ENCODE measurements around the gene PLAC9.

The PLAC9 gene, protein sequence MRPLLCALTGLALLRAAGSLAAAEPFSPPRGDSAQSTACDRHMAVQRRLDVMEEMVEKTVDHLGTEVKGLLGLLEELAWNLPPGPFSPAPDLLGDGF

DNA sequence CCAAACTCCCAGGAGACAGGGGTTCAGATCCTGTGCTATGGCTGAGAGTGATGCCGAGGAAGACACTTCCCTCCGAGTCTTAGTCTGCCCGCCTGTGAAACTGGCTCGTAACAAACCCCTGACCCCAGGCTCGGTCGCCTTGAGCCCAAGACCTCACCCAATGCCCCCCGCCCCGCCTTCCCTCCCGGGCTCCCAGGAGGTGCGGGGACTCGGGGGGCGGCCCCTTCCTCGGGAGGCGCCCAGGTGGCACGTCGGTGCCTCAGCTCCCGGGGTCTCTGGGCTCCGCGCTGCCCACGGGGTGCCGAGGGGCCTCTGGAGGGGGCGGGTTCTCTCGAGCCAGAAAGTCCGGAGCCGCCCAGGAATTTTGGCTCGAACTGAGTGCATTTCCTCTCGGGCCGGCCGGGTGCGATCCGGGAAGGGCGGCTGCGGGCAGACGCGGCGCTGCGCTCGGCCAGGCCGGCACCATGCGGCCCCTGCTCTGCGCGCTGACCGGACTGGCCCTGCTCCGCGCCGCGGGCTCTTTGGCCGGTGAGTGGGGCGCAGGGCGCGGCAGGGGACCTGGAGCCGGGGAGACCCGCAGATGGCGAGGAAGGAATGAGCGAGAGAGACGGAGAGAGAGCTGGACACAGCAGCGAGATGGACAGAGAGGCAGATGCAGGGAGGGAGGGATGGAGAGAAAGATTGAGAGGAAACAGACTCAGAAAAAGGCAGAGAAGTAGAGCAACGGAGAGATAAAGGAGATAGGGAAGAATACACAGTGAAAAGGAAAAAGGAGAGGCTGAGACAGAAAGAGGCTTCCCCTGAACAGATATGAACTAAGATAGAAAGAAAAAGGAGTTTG, at the start of gene PLAC9:
Gene PLAC9, plus strand, starts transcription at position 432 of the 841 bp plus-strand sequence. Its CDS starts 33 bp downstream, at position 465.
- Histone ChIP-seq H3K27ac (ENCODE audit: extremely low read depth, low read depth, low read length) (no peak within 1 kb of the TSS), H3K36me3 (ENCODE audit: control insufficient read depth in 2 of 2, insufficient read depth in 1 of 2, low read length in 2 of 2) (no peaks in the 10 kb centered on the region), H3K4me3 (ENCODE audit: low read depth, low read length) (peak within 1 kb of the TSS; percentile 9), H3K9me3 (ENCODE audit: control insufficient read depth, insufficient read depth, low read depth, low read length) (no peaks in the 10 kb centered on the region), H3K4me1 (ENCODE audit: control insufficient read depth, insufficient read depth, low read length) (no peaks in the 10 kb centered on the region)
- ChIA-PET POLR2A (interaction anchor here (0.6 kb wide), 1 partner anchor 130 kb away, joined by 4 read pairs; no protein-coding TSS in a partner anchor), CTCF (interaction anchor here (1.0 kb wide), 1 partner anchor 11 kb away, joined by 3 read pairs; no protein-coding TSS in a partner anchor)
- no peak for TF ChIP-seq ZFP41 (tag by site-specific recombination; IDR thresholded peaks at IDR 0.05; ENCODE audit: borderline replicate concordance)
- no peak for TF ChIP-seq FEZF1 (tag by site-specific recombination; IDR thresholded peaks at IDR 0.05)
- TF ChIP-seq ZBTB20 (tag by site-specific recombination; IDR thresholded peaks at IDR 0.05): peak; percentile 31; the same call in 1 of the 2 replicates
- peak; percentile 56 for TF ChIP-seq ZNF366 (tag by site-specific recombination; conservative IDR thresholded peaks at IDR 0.05)
- TF ChIP-seq, protein P1, sequence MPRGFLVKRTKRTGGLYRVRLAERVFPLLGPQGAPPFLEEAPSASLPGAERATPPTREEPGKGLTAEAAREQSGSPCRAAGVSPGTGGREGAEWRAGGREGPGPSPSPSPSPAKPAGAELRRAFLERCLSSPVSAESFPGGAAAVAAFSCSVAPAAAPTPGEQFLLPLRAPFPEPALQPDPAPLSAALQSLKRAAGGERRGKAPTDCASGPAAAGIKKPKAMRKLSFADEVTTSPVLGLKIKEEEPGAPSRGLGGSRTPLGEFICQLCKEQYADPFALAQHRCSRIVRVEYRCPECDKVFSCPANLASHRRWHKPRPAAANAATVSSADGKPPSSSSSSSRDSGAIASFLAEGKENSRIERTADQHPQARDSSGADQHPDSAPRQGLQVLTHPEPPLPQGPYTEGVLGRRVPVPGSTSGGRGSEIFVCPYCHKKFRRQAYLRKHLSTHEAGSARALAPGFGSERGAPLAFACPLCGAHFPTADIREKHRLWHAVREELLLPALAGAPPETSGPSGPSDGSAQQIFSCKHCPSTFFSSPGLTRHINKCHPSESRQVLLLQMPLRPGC (tag by site-specific recombination; IDR thresholded peaks at IDR 0.05): no peak
- TF ChIP-seq, protein P2, sequence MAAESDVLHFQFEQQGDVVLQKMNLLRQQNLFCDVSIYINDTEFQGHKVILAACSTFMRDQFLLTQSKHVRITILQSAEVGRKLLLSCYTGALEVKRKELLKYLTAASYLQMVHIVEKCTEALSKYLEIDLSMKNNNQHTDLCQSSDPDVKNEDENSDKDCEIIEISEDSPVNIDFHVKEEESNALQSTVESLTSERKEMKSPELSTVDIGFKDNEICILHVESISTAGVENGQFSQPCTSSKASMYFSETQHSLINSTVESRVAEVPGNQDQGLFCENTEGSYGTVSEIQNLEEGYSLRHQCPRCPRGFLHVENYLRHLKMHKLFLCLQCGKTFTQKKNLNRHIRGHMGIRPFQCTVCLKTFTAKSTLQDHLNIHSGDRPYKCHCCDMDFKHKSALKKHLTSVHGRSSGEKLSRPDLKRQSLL (tag by site-specific recombination; IDR thresholded peaks at IDR 0.05): no peak

DNA sequence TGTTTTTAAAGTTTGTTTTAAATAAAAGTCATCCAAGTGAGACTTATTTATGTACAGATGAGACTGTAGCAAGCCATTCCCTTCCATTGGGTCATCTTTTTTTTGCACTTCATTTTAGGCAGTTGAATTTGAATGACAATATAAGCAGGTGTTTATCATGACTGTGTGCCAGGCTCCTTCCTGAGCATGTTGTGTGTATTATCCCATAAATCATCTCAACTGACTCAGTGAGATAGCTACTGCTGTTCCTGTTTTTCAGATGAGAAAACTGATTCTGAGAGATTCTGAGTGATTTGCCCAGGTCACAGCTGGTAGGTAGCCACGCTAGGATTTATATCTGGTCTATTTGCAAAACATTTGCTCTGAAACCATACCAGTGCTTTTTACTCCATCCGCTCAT, 42.4 kb upstream of the PLAC9 start:
- CTCF ChIA-PET: no interaction called here
- Histone ChIP-seq H3K4me3 (ENCODE audit: low read depth, low read length) (no peak overlapping the region), H3K9me3 (ENCODE audit: control insufficient read depth, insufficient read depth, low read depth, low read length) (no peaks in the 10 kb centered on the region), H3K36me3 (ENCODE audit: control insufficient read depth in 2 of 2, insufficient read depth in 1 of 2, low read length in 2 of 2) (no peaks in the 10 kb centered on the region; a peak in 1 of 3 replicates), H3K4me1 (ENCODE audit: control insufficient read depth, insufficient read depth, low read length) (no peaks in the 10 kb centered on the region), H3K27ac (ENCODE audit: extremely low read depth, low read depth, low read length) (no peak overlapping the region)
- POLR2A ChIA-PET: no interaction called here
- no peak for TF ChIP-seq ZNF549 (tag by site-specific recombination; IDR thresholded peaks at IDR 0.05)
- TF ChIP-seq ZNF354C (tag by site-specific recombination; IDR thresholded peaks at IDR 0.05; ENCODE audit: borderline replicate concordance, low read depth): no peak

DNA sequence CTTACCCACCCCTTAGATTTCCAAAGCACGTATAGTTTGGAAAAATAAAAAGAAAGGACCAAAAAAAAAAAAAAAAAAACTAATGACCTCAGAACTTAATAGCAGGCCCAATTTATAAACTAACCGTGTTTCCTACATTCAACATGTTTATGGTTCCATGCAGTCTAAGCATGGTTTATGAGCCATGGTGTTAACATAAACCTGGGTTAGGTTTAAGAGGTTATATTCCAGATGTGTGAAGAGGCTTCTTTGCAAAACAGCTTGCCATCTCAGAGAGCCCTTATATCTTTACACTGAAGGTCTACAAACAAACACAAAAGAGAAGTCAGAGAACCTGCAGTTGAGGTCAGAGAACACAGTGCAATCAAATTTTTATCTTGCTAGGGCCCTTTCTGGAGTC, 38.3 kb upstream of the PLAC9 start:
- ChIA-PET CTCF (no interaction called here), POLR2A (interaction anchor here (0.7 kb wide), 1 partner anchor 19 kb away, joined by 3 read pairs; no protein-coding TSS in a partner anchor)
- no peak overlapping the region for H3K27ac ChIP-seq (ENCODE audit: extremely low read depth, low read depth, low read length)
- no peaks in the 10 kb centered on the region for H3K9me3 ChIP-seq (ENCODE audit: control insufficient read depth, insufficient read depth, low read depth, low read length)
- H3K4me3 ChIP-seq (ENCODE audit: low read depth, low read length): no peak overlapping the region
- no peaks in the 10 kb centered on the region for H3K36me3 ChIP-seq (ENCODE audit: control insufficient read depth in 2 of 2, insufficient read depth in 1 of 2, low read length in 2 of 2)
- no peaks in the 10 kb centered on the region for H3K4me1 ChIP-seq (ENCODE audit: control insufficient read depth, insufficient read depth, low read length)
- TF ChIP-seq, protein P3, sequence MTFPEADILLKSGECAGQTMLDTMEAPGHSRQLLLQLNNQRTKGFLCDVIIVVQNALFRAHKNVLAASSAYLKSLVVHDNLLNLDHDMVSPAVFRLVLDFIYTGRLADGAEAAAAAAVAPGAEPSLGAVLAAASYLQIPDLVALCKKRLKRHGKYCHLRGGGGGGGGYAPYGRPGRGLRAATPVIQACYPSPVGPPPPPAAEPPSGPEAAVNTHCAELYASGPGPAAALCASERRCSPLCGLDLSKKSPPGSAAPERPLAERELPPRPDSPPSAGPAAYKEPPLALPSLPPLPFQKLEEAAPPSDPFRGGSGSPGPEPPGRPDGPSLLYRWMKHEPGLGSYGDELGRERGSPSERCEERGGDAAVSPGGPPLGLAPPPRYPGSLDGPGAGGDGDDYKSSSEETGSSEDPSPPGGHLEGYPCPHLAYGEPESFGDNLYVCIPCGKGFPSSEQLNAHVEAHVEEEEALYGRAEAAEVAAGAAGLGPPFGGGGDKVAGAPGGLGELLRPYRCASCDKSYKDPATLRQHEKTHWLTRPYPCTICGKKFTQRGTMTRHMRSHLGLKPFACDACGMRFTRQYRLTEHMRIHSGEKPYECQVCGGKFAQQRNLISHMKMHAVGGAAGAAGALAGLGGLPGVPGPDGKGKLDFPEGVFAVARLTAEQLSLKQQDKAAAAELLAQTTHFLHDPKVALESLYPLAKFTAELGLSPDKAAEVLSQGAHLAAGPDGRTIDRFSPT (tag by site-specific recombination; IDR thresholded peaks at IDR 0.05): no peak
- no peak for TF ChIP-seq ZNF747 (tag by site-specific recombination; IDR thresholded peaks at IDR 0.05)
- TF ChIP-seq ZNF677 (tag by site-specific recombination; IDR thresholded peaks at IDR 0.05): no peak
- no peak for TF ChIP-seq HOXC10 (CRISPR knock-in tag; IDR thresholded peaks at IDR 0.05)
- TF ChIP-seq, protein P4, sequence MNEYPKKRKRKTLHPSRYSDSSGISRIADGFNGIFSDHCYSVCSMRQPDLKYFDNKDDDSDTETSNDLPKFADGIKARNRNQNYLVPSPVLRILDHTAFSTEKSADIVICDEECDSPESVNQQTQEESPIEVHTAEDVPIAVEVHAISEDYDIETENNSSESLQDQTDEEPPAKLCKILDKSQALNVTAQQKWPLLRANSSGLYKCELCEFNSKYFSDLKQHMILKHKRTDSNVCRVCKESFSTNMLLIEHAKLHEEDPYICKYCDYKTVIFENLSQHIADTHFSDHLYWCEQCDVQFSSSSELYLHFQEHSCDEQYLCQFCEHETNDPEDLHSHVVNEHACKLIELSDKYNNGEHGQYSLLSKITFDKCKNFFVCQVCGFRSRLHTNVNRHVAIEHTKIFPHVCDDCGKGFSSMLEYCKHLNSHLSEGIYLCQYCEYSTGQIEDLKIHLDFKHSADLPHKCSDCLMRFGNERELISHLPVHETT (tag by site-specific recombination; IDR thresholded peaks at IDR 0.05): no peak
- TF ChIP-seq ZNF664 (tag by site-specific recombination; IDR thresholded peaks at IDR 0.05): no peak
- TF ChIP-seq REPIN1 (tag by site-specific recombination; IDR thresholded peaks at IDR 0.05; ENCODE audit: low read depth): no peak
- TF ChIP-seq ZNF701 (tag by site-specific recombination; IDR thresholded peaks at IDR 0.05): no peak
- TF ChIP-seq, protein P5, sequence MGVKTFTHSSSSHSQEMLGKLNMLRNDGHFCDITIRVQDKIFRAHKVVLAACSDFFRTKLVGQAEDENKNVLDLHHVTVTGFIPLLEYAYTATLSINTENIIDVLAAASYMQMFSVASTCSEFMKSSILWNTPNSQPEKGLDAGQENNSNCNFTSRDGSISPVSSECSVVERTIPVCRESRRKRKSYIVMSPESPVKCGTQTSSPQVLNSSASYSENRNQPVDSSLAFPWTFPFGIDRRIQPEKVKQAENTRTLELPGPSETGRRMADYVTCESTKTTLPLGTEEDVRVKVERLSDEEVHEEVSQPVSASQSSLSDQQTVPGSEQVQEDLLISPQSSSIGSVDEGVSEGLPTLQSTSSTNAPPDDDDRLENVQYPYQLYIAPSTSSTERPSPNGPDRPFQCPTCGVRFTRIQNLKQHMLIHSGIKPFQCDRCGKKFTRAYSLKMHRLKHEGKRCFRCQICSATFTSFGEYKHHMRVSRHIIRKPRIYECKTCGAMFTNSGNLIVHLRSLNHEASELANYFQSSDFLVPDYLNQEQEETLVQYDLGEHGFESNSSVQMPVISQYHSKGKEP (tag by site-specific recombination; IDR thresholded peaks at IDR 0.05): no peak
- TF ChIP-seq, protein P6, sequence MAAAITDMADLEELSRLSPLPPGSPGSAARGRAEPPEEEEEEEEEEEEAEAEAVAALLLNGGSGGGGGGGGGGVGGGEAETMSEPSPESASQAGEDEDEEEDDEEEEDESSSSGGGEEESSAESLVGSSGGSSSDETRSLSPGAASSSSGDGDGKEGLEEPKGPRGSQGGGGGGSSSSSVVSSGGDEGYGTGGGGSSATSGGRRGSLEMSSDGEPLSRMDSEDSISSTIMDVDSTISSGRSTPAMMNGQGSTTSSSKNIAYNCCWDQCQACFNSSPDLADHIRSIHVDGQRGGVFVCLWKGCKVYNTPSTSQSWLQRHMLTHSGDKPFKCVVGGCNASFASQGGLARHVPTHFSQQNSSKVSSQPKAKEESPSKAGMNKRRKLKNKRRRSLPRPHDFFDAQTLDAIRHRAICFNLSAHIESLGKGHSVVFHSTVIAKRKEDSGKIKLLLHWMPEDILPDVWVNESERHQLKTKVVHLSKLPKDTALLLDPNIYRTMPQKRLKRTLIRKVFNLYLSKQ (tag by site-specific recombination; IDR thresholded peaks at IDR 0.05; ENCODE audit: borderline replicate concordance): no peak
- TF ChIP-seq SP3 (tag by site-specific recombination; IDR thresholded peaks at IDR 0.05): no peak
- no peak for TF ChIP-seq ZBTB8A (tag by site-specific recombination; IDR thresholded peaks at IDR 0.05)

All from HEK293 (cell line).